Right atrium auricular region (tissue), 2 donors: ENCODE data around the gene AP2A1. TPM values are rescaled to one million over a fixed set of nuclear protein-coding genes. Genes with fewer than 3 reads are reported as not detected.

Experiments
- DNase-seq: peaks from one replicate; pipeline ENCODE4 v3.0.0-alpha.2; 2019; ENCODE audit warnings: low spot score
- H3K27ac ChIP-seq, 2 donors: fragments of 200-600 bp; sonication (generic); 1 replicate in 1 of 2; 2 replicates in 1 of 2; pipeline ENCODE4 v1.5.1; 2016 to 2019
- H3K27me3 ChIP-seq, 2 donors: fragments of 200-600 bp; sonication (generic); one replicate each; pipeline versions ENCODE4 v1.5.1 to v1.6.0; 2017 to 2019
- H3K36me3 ChIP-seq: fragments of 200-600 bp; sonication (generic); one replicate; pipeline ENCODE4 v1.5.1; 2016
- H3K4me1 ChIP-seq, 2 donors: fragments of 200-600 bp; sonication (generic); one replicate each; pipeline versions ENCODE4 v1.5.1 to v1.6.0; 2017 to 2019
- H3K4me3 ChIP-seq, 2 donors: fragments of 200-600 bp; sonication (generic); 1 replicate in 1 of 2; 2 replicates in 1 of 2; pipeline ENCODE4 v1.5.1; 2017 to 2019; ENCODE audit warnings: mild to moderate bottlenecking in 1 of 2, moderate library complexity in 1 of 2
- H3K9me3 ChIP-seq, 2 donors: fragments of 200-600 bp; sonication (generic); one replicate each; pipeline ENCODE4 v1.5.1; 2019
- total RNA-seq, 2 donors: library from RNA; depleted of rRNA; stranded (reverse); fragments of >200 nt; gene quantifications; one replicate each; pipeline ENCODE4 v1.1.0, GENCODE V29; 2016
- TF ChIP-seq, protein P1 (sequence below), 2 donors: fragments of 200-600 bp; sonication (generic); IDR thresholded peaks; one replicate each; pipeline ENCODE4 v1.5.1; 2019; ENCODE audit warnings: antibody characterized with exemption in 2 of 2

The AP2A1 gene
- total RNA-seq, 2 donors from 2014 or later: 72.5 to 97.3 TPM

DNA sequence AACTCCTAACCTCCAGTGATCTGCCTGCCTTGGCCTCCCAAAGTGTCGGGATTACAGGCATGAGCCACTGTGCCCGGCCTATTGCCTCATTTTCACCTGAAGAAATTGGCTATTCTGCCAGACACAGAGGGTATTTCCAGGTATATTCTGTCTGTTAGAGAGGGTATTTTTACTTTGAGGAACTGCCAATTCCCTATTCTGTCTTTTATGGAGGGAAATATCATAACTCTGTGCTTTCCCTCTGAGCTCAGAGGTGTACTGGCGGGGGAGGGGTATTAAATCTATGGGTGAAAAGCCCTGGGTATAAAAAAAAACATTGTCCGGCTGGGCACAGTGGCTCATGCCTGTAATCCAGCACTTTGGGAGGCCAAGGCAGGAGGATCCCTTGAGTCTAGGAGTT is 28.5 kb upstream of the AP2A1 start:
- H3K27ac ChIP-seq: no peak overlapping the region
- H3K4me1 ChIP-seq: no peaks in the 10 kb centered on the region
- DNase-seq: no peak
- no peaks in the 10 kb centered on the region for H3K27me3 ChIP-seq
- no peaks in the 10 kb centered on the region for H3K9me3 ChIP-seq
- H3K4me3 ChIP-seq: no peak overlapping the region
- TF ChIP-seq, protein P1, sequence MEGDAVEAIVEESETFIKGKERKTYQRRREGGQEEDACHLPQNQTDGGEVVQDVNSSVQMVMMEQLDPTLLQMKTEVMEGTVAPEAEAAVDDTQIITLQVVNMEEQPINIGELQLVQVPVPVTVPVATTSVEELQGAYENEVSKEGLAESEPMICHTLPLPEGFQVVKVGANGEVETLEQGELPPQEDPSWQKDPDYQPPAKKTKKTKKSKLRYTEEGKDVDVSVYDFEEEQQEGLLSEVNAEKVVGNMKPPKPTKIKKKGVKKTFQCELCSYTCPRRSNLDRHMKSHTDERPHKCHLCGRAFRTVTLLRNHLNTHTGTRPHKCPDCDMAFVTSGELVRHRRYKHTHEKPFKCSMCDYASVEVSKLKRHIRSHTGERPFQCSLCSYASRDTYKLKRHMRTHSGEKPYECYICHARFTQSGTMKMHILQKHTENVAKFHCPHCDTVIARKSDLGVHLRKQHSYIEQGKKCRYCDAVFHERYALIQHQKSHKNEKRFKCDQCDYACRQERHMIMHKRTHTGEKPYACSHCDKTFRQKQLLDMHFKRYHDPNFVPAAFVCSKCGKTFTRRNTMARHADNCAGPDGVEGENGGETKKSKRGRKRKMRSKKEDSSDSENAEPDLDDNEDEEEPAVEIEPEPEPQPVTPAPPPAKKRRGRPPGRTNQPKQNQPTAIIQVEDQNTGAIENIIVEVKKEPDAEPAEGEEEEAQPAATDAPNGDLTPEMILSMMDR (IDR thresholded peaks at IDR 0.05): no peak
- no peaks in the 10 kb centered on the region for H3K36me3 ChIP-seq

DNA sequence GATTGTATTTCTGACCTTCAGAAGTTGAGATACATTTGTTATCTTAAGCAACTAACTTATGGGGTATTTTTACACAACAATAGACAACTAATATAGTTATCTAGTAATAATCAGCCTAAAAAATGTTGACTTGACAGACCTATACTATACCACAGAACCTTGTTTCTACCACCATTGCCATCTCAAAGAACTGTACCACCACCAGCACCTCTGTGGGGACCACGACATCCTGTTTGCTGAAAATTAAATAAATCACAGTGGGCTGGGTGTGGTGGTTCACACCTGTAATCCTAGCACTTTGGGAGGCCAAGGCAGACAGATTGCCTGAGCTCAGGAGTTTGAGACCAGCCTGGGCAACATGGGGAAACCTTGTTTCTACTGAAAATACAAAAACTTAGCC is 27.7 kb upstream of the AP2A1 start:
- TF ChIP-seq, protein P1 (IDR thresholded peaks at IDR 0.05): no peak
- H3K4me3 ChIP-seq: no peak overlapping the region

DNA sequence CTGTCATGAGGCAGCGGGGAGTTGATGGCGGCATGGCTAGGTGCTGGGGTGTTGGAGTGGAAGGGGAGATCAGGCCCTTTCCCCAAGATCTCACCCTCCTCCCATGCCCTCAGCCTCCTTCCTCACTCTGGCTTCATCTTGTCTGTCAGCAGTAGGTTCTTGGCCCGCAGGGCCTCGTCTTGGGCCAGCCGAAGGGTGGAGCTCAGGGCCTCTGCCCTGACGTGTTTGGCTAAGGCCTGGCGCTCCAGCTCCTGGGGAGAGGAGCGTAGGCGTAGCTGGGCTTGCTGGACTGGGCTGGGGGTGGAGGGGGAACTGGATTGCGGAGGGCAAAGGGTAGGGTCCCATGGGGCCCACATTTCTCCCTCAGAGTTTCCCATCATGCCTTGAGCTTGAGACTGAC is 26.9 kb upstream of the AP2A1 start:
- no peak overlapping the region for H3K27ac ChIP-seq
- TF ChIP-seq, protein P1 (IDR thresholded peaks at IDR 0.05): no peak
- no peak overlapping the region for H3K4me3 ChIP-seq
- no peaks in the 10 kb centered on the region for H3K36me3 ChIP-seq
- H3K4me1 ChIP-seq: no peaks in the 10 kb centered on the region
- DNase-seq: no peak
- no peaks in the 10 kb centered on the region for H3K27me3 ChIP-seq
- H3K9me3 ChIP-seq: no peaks in the 10 kb centered on the region

More for the DNA sequence above, 27.7 kb upstream of the AP2A1 start:
- H3K27me3 ChIP-seq: no peaks in the 10 kb centered on the region
- no peaks in the 10 kb centered on the region for H3K36me3 ChIP-seq
- no peak for DNase-seq
- no peak overlapping the region for H3K27ac ChIP-seq
- H3K4me1 ChIP-seq: no peaks in the 10 kb centered on the region
- H3K9me3 ChIP-seq: no peaks in the 10 kb centered on the region

DNA sequence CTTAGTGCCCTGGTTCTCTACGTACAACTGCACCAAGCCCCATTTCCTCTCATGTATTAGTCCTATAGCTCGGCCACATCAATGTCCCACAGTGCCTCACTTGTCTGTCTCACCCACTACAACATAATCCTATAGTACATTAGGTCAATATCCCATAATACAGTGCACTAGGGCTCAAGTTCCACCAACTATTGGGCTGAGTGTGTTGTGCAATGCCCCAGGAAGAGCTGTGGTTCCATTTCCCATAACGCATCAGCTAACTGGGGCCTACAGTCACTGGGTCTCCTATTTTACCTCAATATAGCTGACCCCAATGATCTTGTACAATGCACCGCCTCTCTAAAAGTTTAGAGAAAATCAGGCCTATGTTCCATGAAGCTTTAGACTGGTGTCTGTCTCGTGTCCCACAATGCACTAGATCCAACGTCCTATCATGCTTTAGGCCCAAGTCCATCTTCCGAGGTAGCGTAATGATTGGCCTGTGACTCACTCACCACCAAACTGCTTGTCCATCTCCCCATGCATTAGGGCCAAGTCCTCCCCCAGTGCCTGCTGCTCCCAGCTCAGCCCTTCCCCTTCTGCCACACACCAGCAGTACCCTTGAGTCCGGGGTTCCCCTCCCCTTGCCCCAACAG is 25.5 kb upstream of the AP2A1 start:
- DNase-seq: no peak
- H3K36me3 ChIP-seq: no peaks in the 10 kb centered on the region
- H3K27me3 ChIP-seq: no peaks in the 10 kb centered on the region
- no peaks in the 10 kb centered on the region for H3K9me3 ChIP-seq
- H3K4me3 ChIP-seq: no peak overlapping the region
- no peak overlapping the region for H3K27ac ChIP-seq
- TF ChIP-seq, protein P1 (IDR thresholded peaks at IDR 0.05): no peak
- H3K4me1 ChIP-seq: no peaks in the 10 kb centered on the region

DNA sequence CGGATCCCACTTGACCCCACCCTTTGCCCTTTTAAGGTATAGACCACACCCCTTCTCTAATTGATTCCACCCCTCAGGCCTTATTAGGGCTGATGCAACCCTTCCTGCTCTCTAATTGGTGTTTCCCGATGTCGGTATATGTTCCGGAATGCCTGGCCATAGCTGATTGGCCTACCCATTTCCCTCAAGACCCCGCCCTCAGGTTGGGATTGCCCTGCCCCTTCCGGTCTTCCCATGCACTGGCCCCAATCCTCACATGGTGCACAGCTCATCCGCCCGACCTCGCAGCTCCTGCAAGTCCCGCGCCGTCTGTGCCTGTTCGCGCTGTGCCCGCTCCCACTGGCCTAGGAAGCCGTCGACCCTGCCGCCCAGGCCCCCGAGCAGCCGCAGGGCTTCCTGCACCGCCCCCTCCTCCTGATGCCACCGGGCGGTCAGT is 21.8 kb upstream of the AP2A1 start:
- DNase-seq: no peak
- Histone ChIP-seq H3K4me3 (no peak overlapping the region), H3K4me1 (no peaks in the 10 kb centered on the region), H3K27ac (no peak overlapping the region), H3K27me3 (no peaks in the 10 kb centered on the region), H3K9me3 (no peaks in the 10 kb centered on the region), H3K36me3 (no peaks in the 10 kb centered on the region)
- TF ChIP-seq, protein P1 (IDR thresholded peaks at IDR 0.05): no peak
